Left colon (tissue), 2 donors: ENCODE data around the gene DYNLT2. TPM values are rescaled to one million over a fixed set of nuclear protein-coding genes. Genes with fewer than 3 reads are reported as not detected.

ENCODE experiments used
- ATAC-seq: fragments of 200-7000 bp; cut with Tn5 transposase; one replicate; pipeline ENCODE4 v1.9.1; 2020; ENCODE audit warnings: mild to moderate bottlenecking, moderate library complexity
- DNase-seq, 2 donors: peaks; one replicate each; pipeline ENCODE4 v3.0.0-alpha.2; 2020
- intact Hi-C, 2 donors: fragments of 100-400 bp; cut with DNase I in 1 of 2; cut with micrococcal nuclease in 1 of 2; formaldehyde crosslinking; loops; one replicate each; pipeline versions ENCODE4 v1.11.2 to v1.14.0; 2022; cut with DNase I, micrococcal nuclease
- long read RNA-seq: library from polyadenylated mRNA; unstranded; transcript quantifications from one replicate; pipeline ENCODE4 v2.0.0, GENCODE V29; 2021
- total RNA-seq, 2 donors: library from RNA; stranded (reverse); fragmentation: NEBNext Ultra II Directional; extraction: Animal tissue kit (Norgen Biotek cat#: 25700); gene quantifications; one replicate each; pipeline ENCODE4 v1.2.1, GENCODE V29; 2021
- donor health status: DM: no; HTN: no; CAD: no.
- donor health status: DM: yes; HTN: yes; CAD: no.

DYNLT2 gene, protein sequence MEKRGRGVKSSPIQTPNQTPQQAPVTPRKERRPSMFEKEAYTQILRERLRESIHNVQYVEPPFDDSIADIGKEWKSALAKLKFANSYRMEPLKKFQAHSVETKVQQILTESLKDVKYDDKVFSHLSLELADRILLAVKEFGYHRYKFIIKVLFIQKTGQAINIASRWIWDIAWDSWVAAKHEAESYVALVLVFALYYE
- total RNA-seq, result 1 to 10 TPM; 1.3 to 1.6 TPM
- long read RNA-seq, transcript TCTE3-202 (1 exons, 2,078 nt), result major isoform, 6 of 6 reads
- long read RNA-seq, partial matches to known transcripts, result 0 of 6 reads
- long read RNA-seq, other reads (novel, unspliced or antisense), result 0 of 6 reads

DNA sequence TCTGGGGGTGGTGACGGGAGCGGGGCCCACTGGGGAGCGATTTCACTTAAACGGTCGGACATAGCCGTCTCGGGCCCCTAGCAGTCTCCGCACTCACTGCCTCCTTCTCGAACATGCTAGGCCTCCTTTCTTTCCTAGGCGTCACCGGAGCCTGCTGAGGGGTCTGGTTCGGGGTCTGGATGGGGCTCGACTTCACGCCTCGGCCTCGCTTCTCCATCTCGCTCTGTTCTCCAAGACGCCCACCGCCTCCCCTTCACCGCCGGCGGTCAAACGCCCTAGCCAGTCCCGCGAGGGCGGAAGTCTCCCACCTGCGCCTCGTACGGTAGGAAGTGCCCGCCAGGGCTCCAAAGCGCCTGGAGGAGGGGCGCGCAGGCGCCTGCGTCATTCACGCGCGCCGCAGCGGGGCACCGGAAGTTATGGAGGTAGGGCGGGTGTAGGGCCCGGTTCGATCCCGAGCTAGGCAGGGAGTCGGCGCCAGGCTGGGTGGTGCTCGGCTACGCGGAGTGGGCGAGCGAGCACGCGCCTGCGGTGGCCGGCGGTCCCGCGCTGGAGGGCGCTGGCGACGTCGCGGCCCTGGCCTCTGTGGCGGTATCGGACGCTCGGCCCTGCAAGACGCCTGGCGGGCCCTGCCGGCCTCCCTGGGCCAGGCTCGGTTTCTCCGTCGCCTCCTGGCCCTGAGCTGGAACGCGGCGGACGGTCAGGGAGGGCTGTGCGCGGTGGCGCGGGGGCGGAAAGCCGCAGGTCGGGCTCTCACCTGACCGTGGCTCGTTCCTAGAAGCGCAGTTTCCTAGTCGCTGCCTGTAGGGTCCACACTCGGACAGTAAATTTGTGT lies at the start of gene DYNLT2, which contains the start of gene ERMARD:
DYNLT2 (minus strand) TSS at position 331 of the 832 bp plus-strand sequence; CDS start at position 217, 114 bp downstream.
ERMARD (plus strand) TSS at position 381 of the 832 bp plus-strand sequence; CDS start at position 417, 36 bp downstream.
- DNase-seq (peak; percentile 93 to 96), ATAC-seq (peak; percentile 97)
- intact Hi-C loops, result no loop called here

DNA sequence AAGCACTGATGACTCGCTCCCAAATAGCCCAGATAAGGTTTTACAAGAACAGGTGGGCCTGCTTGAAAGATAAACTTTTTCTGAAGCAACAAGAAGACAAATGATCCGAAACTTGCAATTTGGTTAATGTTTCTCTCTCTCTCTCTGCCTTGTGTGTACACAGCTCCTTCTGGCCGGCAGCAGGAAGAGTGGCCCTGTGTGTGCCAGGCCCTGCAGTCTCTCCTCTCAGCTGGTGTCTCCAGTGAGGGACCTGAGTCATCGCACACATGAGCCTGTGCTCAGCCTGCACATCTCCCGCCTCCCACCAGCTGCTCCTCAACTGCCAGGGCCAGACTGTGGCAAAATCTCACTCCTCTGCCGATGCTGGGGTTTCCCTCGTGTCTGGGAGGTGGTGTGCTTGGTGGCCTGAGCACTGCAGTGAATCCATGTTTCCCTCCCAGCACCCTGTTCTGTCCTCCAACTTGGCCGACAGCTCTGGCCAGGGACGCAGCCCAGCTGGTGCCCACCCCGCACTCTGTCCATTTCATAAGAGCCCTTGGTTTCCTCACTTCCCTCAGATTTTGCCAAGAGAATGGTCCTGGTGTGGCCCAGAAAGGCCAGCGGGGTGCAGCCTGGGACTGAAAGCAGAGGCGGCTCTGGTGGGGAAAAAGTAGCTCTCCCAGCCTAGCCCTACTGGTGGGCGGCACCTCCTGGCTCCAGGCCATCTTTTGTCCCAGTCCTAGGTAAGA lies 49.5 kb upstream of the DYNLT2 start:
- ATAC-seq (peak; percentile 95), DNase-seq (peak; percentile 34 to 68)
- intact Hi-C loops, result no loop called here

DNA sequence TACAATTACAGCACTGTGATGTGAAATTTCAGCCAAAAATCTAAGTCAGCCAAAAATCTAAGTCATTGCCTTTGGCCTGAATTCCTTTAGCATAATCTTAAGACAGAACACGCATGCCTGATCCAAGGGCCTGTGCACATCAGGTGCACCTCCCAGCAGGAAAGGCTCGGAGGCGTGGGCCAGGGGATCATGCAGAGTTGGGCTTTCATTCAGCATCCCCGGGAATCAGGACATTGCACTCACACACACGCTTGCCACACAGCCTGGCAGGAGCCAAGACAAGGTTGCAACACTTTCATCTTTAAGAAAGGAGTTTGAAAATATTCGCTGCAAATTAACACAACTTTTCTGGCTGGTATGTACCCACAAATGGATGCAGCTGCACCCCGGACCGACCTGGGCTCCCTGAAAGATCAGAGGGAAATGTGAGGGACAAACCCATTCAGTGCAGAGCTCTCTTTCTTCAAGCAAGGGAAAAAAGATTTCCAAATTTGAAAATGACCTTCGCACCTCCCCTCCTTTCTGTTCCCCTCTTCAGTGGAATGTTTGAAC lies 48.8 kb upstream of the DYNLT2 start:
- peak; percentile 30 for ATAC-seq
- DNase-seq, result peak in 1 of 2 donors; percentile 1
- intact Hi-C loops, result no loop called here

DNA sequence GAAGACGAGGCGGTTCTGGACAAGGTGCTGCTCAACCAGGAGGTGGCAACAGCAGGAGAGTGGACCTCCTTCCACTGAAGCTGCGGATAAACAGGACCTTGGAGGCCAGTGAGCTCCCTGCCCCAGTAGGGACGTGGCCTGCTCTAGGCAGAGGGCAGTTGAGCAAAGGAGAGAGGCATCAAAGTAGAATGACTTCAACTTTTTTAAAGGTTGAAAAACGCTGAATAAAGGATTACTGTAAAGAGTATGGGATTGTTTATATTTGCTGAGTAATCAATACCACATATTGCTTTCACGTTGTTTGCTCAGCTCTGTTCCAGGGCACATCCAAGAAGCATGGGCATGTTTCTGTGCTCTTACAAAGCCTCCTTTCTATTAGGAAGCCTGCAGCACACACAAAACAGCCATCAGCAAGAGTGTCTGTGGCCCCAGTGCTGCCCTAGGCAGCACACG lies 48.1 kb upstream of the DYNLT2 start:
- no peak for DNase-seq

DNA sequence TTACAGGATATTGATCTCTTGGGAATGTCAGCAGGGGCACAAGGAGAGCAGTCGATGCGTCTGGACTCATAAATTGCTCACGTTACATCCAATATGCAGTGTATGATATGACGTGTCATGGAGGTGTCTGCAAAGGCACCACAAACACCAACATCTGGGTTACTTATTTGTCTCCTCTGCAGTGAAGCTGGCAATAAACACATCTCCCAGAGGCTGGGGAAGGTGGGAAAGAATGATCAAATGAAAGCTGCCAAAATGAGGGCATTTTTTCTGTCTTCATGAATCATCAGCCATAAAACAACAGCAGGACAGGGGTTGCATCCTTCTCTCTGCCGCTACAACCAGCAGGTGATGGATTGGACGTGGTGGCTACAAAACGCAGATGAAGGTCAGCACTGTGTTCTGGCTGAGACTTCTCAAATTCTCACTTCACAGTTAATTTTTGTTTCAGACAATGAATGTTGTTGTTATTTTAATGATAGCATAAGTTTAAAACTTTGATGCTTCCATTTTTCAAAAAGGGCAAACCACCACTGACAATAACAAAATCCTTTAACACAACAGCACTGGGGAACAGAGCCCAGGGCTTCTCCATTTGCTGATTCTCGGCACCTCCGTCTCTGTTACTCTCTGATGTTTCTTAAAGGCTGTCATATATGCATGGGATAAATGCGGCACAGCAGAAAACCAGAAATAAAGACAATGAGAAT lies 47.5 kb upstream of the DYNLT2 start:
- ATAC-seq (no peak), DNase-seq (no peak)
- intact Hi-C loops, result loop anchor here in 1 of 2 donors (10.0 kb wide), 1 partner anchor 726 kb away; no protein-coding TSS in a partner anchor

More for the DNA sequence above, 48.1 kb upstream of the DYNLT2 start:
- intact Hi-C loops, result loop anchor here in 1 of 2 donors (10.0 kb wide), 1 partner anchor 725 kb away; no protein-coding TSS in a partner anchor
- ATAC-seq, result peak; percentile 13

DNA sequence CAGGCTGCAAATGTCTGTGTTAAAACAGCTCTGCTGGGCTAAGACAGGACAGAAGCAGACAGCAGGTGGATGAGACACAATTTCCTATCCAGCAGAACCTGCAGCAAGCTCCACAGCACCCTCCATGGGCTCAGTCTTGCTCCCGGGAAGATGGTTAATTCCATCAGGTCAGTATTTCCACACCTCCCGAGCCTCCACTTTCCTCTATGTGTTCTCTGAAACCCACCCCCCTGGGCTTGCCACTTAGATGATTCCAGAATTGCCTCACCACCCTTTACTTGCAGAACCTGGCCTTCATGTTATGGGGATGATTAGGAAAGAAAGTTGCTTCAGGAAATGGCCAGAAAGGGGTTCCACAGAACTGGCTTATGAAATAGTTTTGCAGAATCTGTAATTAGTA lies 43.8 kb upstream of the DYNLT2 start:
- DNase-seq, result no peak
- intact Hi-C loops, result loop anchor here in 1 of 2 donors (10.0 kb wide), 1 partner anchor 730 kb away; no protein-coding TSS in a partner anchor
- ATAC-seq, result no peak

DNA sequence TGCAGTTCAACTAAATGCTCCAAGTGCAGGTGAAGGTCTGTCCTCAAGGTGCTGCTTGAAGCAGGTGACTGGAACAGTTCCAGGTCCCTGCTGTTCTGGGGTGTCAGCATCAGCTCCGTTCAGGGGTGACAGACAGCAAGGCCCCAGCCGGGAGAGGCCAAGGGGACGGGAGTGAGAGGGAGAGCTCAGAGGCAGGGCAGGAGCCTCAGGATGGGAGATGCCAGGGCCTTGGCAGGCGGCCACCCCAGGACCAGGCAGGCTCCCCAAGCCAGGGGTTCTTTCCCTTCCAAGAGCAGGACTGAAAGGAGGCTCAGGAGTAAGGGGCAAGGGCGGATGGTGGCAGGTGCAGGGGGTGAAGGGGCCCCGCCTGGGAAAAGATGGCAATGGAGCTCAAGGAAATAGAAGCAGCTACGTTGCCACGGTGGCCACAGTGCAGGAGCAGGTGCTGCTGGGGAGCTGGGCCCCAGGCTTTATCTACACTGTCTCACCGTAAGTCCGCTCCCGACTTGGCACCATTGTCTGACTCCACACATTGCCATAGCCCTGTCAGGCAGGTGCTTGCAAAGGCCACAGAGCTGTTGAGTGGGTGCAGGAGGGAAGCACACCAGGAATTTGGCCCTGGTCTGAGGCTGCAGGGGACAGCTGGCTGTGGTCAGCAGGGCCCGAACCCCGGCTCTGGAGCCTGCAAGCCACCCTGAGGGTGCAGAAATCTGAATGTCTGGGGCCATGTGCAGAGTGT lies 43.1 kb upstream of the DYNLT2 start:
- intact Hi-C loops, result loop anchor here in 1 of 2 donors (10.0 kb wide), 1 partner anchor 730 kb away; no protein-coding TSS in a partner anchor
- DNase-seq (no peak), ATAC-seq (no peak)

DNA sequence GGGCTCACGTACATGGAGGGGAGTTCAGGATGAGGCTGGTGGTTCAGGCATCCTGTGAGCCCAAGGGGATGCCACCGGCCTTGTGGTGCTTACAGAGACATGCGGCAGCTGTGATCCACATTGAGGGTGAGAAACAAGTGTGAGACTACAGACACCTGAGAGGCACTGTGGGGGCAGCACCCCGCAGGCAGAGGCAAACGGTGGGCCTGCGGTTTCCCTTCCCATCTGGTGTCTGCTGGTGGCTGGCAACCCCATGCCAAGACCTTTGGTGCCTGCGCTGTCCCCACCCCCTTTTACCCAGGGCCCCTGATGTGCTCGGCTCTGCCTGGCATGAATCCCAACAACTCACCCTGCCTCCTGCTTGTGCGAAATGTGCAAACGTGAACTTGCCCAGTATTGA lies 42.0 kb upstream of the DYNLT2 start:
- ATAC-seq (no peak), DNase-seq (no peak)
- intact Hi-C loops, result loop anchor here in 1 of 2 donors (10.0 kb wide), 1 partner anchor 731 kb away; no protein-coding TSS in a partner anchor

DNA sequence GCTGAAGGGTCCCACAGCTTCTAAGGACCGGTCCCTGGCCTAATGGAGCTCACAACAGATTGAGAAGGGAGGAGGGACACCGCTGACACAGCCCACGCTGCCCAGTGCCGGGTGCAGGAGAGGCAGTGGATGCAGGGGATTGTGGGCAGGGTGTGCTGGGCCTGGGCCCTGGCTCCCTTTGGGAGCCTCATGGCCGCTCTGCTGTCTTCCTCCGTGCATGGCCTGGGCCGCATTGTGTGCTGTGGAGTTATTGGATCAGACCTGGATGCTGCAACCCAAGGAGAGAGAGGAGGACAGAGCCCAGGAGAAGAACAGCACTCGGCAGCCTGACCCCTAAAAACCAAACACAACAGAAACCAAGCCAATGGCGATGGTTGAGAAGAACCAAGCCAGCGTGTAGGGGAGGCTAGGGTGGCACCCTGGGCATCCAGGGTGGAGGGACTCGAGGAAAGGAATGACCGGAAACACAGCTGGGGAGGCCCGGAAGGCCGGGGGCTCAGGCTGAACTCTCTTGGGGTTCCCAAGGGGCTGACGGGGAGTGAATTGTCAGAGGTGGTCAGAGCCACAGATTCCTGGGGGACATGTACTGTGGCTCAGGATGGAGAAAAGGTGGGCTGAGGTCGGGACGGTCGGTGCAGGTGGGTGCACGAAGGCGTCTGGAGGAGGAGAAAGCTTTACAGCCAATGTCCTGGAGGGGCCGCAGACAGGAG lies 41.1 kb upstream of the DYNLT2 start:
- no peak for ATAC-seq
- DNase-seq, result no peak
- intact Hi-C loops, result loop anchor here in 1 of 2 donors (10.0 kb wide), 1 partner anchor 732 kb away; no protein-coding TSS in a partner anchor

DNA sequence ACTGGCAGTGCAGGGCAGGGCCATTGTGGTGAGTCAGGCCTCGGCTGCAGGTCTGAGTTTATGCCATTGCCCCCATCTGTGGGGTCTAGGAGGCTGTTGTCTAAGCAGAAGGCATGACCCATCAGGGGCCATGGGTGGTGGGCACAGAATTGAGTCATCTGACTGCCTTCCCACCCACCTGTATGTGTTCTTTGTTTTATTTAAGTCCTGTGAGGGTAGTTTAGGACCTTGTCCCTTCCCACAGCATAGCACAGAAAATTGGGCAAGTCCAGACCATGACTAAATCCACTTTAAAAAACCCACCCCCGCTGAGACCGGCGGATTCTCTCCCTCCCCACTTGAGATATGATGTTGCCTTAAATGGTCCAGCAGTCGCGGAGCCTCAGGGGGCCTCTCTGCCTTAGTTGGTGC lies 40.4 kb upstream of the DYNLT2 start:
- ATAC-seq (no peak), DNase-seq (no peak)
- intact Hi-C loops, result loop anchor here in 1 of 2 donors (10.0 kb wide), 1 partner anchor 733 kb away; no protein-coding TSS in a partner anchor

DNA sequence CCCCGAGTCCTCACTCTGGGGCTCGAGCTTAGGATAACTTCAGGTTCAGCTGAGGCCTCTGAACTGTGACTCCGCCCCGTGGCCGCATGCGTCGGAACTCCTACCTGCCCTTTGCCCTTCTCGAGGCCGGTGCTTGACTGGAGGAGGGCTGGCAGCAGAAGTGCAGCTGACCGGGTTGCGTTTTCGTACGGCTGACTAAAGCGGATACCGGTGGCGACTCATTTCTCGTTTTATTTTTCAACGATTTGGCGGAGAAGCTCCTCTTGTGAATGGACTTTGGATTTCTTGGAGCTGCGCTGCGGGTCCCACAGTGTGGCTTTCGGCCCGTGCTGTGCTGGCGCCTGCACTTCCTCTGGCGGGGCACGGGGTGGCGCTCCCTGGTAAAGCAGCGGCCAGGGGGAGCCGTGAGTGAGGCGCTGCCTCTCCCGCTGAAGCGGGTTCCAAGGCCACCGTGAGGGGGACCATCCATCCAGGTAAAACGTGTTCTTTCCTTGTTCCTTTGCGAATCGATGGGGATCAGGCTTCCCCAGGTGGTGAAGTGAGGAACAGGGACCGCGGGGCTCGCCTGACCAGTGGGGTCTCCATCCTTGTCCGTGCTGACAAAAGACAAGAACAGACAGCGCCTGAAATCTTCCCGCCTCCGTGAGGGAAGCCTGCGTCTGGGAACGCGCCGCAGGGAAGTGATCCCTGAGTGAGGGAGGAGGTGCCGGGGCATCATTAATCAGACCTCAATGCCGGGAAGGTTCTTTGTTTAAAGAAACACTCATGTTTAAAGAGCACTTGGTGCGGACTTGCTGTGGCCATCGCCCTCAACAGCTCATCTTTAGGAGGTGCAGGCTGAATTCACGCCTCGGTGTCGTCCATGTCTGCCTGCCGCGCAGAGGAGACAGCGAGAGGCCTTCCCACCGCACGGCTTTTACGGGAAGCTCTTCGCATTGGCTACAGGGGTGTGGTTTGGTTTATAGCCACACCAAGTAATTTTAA lies 38.9 kb upstream of the DYNLT2 start:
- peak; percentile 95 for ATAC-seq
- intact Hi-C loops, result loop anchor here in 1 of 2 donors (10.0 kb wide), 1 partner anchor 735 kb away; no protein-coding TSS in a partner anchor

DNA sequence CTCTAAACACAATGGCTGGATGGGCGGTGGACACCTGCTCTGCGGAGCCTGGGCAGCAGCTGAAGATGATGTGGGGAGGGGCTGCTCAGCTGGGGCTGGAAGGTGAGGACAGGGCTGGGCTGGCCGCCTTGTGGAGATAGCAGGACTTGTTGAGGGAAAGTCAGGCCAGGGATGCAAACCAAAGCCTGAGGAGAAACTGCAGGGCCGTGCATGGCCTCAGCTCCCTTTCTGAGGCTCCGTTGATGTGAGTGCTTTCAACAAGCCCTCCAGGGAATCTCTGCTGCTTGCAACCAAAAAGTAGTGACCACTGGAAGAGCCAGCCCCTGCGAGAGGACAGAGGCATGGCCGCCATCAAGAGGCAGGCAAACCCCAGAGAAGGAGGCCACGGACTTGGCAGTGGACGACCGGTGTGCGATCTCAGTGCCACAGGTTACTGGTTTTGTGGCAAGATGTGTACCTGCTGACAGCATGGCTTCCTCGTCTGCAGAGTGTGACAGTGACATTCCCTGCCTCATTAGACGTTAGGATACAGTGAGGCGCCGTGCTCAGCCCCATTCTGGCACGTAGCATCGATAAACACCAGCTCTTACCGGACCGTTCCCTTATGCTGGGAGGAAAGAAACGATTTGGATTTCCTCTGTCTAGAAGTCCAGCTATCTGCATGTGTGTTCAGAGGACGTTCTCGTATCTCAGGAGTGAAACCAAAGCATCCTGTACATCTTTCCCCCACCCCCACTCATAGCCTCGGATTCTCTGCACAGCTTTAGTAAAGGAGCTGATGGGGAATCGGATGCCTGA lies 38.0 kb upstream of the DYNLT2 start:
- intact Hi-C loops, result no loop called here
- no peak for ATAC-seq

More for the DNA sequence above, 38.9 kb upstream of the DYNLT2 start:
- peak; percentile 67 to 80 for DNase-seq

DNA sequence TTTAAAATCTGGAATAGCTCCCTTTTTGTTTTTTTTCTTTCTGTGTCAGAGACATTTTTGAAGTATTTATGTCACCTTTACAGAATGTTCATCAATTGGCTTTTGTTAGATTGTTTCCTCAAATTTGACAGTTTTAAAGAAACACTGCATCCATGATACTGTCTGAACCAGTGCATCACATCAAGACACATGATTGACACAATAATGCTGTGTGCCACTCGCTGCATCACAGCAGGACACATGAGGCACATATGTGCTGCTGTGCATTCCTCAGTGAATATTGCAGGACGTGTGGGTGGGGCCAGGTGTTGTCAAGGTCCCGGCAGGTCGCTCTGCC lies 37.4 kb upstream of the DYNLT2 start:
- ATAC-seq, result no peak
- intact Hi-C loops, result no loop called here
- DNase-seq, result no peak

More for the DNA sequence above, 38.0 kb upstream of the DYNLT2 start:
- DNase-seq, result peak in 1 of 2 donors; percentile 14

DNA sequence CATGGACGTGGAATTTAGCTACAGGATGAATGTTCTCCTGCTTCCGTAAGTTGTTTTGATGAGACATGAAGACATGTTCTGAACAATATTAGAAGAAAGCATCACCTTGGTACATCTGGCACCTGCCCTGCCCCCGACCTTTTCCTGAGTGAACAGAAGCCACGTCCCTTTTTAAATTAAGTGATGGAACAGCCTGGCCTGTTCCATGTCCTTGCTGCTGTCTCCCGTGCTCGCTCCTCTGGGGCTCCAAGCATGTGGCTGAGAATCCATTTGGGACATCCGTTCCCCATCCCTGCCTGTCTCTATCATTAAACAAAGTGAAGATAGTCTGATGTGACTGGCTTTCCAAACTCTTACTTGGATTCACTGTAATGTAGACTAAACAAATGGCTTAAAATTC lies 36.4 kb upstream of the DYNLT2 start:
- DNase-seq (peak in 1 of 2 donors; percentile 2), ATAC-seq (no peak)
- intact Hi-C loops, result no loop called here
